Tibial nerve (tissue), 4 donors: ENCODE data around the gene ZNF691.

ENCODE experiments used
- EP300 ChIP-seq, 2 donors: sonication (generic); formaldehyde crosslinking; IDR thresholded peaks; one replicate each; pipeline ENCODE4 v1.6.1; 2017; ENCODE audit warnings: antibody characterized with exemption in 2 of 2, mild to moderate bottlenecking in 1 of 2
- POLR2A ChIP-seq, 2 donors: fragments of 450-650 bp; IDR thresholded peaks; one replicate each; pipeline ENCODE4 v1.6.1; 2017; ENCODE audit warnings: antibody characterized with exemption in 2 of 2, mild to moderate bottlenecking in 2 of 2, moderate library complexity in 2 of 2
- TF ChIP-seq, protein P1 (sequence below), 5 experiments: fragments of 200-600 bp in 3 of 5; fragments of 450-650 bp in 2 of 5; sonication (generic) in 3 of 5; IDR thresholded peaks; one replicate each; pipeline ENCODE4 v1.5.1; 2016 to 2019; ENCODE audit warnings: antibody characterized with exemption in 5 of 5, mild to moderate bottlenecking in 3 of 5, moderate library complexity in 2 of 5

DNA sequence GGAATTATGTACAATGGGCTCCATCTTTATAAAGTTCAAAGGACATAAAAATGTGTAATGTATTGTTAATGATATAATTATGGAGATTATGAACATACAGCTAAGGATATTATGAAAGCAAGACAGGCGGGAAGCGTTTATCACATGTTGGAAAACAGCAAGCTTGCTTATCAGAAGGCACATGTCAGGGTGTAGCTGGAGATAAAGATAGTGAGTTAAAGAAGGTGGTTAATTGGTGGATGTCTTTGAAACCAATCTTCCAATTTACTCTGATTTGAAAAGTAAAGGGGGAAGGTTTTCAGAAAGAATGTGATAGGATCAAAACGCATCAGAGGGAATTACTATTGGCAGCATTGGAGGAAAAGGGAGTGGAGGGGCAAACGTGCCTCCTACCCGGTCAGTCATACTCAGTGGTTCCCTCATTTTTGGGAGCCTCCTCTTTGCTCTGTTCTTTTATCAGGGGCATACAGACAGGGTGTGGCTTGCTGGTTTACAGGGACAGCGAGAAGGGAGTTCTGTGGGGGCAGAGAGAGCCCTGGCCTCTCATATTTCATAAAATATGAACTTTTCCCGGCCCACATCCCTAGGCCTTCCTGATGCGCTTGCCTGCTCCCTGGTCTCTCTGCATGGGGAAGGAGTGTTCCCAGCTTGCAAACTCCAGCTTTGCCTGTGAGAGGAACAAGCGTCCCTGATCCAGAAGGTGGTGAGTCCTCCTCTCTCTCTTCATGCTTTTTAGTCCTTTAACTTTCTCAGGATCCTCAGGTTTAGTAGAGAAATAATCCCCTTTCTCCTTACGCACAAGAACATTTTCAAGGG, 21.2 kb upstream of the ZNF691 start:
- TF ChIP-seq, protein P1, sequence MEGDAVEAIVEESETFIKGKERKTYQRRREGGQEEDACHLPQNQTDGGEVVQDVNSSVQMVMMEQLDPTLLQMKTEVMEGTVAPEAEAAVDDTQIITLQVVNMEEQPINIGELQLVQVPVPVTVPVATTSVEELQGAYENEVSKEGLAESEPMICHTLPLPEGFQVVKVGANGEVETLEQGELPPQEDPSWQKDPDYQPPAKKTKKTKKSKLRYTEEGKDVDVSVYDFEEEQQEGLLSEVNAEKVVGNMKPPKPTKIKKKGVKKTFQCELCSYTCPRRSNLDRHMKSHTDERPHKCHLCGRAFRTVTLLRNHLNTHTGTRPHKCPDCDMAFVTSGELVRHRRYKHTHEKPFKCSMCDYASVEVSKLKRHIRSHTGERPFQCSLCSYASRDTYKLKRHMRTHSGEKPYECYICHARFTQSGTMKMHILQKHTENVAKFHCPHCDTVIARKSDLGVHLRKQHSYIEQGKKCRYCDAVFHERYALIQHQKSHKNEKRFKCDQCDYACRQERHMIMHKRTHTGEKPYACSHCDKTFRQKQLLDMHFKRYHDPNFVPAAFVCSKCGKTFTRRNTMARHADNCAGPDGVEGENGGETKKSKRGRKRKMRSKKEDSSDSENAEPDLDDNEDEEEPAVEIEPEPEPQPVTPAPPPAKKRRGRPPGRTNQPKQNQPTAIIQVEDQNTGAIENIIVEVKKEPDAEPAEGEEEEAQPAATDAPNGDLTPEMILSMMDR (IDR thresholded peaks at IDR 0.05), result no peak
- TF ChIP-seq EP300 (IDR thresholded peaks at IDR 0.05) (no peak), POLR2A (IDR thresholded peaks at IDR 0.05) (no peak)
